Measurements from ENCODE around the gene CABP2.

DNA sequence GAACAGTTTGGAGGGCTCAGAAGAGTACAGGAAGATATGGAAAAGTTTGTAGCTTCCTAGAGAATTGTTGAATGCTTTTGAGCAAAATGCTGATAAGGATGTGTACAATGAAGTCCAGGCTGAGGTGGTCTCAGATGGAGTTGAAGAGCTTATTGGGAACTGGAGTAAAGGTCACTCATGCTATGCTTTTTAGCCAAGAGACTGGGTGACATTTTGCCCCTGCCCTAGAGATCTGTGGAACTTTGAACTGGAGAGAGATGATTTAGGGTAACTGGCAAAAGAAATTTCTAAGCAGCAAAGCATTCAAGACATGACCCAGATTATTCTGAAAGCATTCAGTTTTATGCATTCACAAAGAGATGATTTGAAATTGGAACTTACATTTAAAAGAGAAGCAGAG is 27.9 kb upstream of the CABP2 start:
- TF ChIP-seq, protein P1, sequence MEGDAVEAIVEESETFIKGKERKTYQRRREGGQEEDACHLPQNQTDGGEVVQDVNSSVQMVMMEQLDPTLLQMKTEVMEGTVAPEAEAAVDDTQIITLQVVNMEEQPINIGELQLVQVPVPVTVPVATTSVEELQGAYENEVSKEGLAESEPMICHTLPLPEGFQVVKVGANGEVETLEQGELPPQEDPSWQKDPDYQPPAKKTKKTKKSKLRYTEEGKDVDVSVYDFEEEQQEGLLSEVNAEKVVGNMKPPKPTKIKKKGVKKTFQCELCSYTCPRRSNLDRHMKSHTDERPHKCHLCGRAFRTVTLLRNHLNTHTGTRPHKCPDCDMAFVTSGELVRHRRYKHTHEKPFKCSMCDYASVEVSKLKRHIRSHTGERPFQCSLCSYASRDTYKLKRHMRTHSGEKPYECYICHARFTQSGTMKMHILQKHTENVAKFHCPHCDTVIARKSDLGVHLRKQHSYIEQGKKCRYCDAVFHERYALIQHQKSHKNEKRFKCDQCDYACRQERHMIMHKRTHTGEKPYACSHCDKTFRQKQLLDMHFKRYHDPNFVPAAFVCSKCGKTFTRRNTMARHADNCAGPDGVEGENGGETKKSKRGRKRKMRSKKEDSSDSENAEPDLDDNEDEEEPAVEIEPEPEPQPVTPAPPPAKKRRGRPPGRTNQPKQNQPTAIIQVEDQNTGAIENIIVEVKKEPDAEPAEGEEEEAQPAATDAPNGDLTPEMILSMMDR (conservative IDR thresholded peaks at IDR 0.05) = no peak
- TF ChIP-seq EZH2 (IDR thresholded peaks at IDR 0.05; ENCODE audit: low read depth) = no peak

All from PC-9 (cell line).